ENCODE data around the gene SPATA12. TPM values are rescaled to one million over a fixed set of nuclear protein-coding genes. Genes with fewer than 3 reads are reported as not detected.
A peak's percentile ranks its signal among the peaks of the same experiment; 100 is the strongest.

Gene SPATA12
- polyA plus RNA-seq, 1 donor = not detected

DNA sequence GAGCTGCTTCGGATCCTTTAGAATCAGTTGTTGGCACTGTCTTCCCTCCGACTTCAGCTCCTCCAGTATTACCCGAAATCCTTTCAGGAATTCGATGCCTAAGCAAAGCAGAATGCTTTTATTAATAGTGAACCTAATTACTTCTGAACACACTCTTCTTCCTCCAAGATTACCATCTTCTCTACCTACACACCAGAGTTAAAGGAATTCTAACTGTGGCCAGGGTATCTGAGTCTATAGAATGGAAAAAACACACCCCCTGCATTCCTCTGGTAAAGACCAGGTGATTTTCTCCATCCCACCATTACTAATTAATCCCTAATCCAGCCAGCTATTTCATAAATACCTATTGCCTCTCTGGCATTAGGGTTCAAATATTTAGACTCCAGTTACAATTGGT, 49.8 kb downstream of the SPATA12 start:
- Histone ChIP-seq H3K4me3 (ENCODE audit: low read length) (no peak overlapping the region), H3K27ac (ENCODE audit: low read length) (no peak overlapping the region), H3K36me3 (ENCODE audit: control insufficient read depth, insufficient read depth, low read length) (peaks cover 3% of the 10 kb centered on the region), H3K4me1 (ENCODE audit: control insufficient read depth, insufficient read depth, low read length) (no peaks in the 10 kb centered on the region), H3K27me3 (ENCODE audit: control insufficient read depth, insufficient read depth, low read length) (no peaks in the 10 kb centered on the region), H3K9me3 (ENCODE audit: control insufficient read depth, low read depth, low read length) (no peaks in the 10 kb centered on the region)
- no peak for DNase-seq
- no CpG with 5 or more reads among the region's 4 CpGs for WGBS (ENCODE audit: insufficient coverage, low lambda C conversion rate)

DNA sequence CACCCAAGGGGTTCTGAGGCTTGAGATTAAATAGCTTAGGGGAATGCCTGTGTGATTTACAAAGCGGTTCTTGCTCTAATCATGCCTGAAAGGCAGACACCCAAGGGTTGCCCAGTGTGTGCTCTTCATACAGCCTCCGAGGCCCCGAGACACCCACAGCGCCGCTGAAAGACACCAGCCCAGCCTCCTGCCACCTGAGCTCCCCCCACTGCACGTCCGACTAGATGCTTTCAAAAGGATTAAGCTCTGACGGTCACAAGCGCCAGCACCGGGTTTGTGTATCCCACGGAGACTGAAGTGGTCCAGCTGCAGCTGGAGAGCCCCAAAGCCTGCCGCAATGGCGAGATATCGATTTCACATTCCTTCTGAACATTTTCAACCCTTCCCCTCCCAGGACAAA, 50.3 kb downstream of the SPATA12 start:
- peaks cover 3% of the 10 kb centered on the region for H3K36me3 ChIP-seq (ENCODE audit: control insufficient read depth, insufficient read depth, low read length)
- H3K4me1 ChIP-seq (ENCODE audit: control insufficient read depth, insufficient read depth, low read length) = no peaks in the 10 kb centered on the region
- DNase-seq = no peak
- H3K9me3 ChIP-seq (ENCODE audit: control insufficient read depth, low read depth, low read length) = no peaks in the 10 kb centered on the region
- WGBS (ENCODE audit: insufficient coverage, low lambda C conversion rate) = 100% methylated on average over 1 of the region's 14 CpGs
- no peaks in the 10 kb centered on the region for H3K27me3 ChIP-seq (ENCODE audit: control insufficient read depth, insufficient read depth, low read length)
- H3K27ac ChIP-seq (ENCODE audit: low read length) = no peak overlapping the region
- no peak overlapping the region for H3K4me3 ChIP-seq (ENCODE audit: low read length)

DNA sequence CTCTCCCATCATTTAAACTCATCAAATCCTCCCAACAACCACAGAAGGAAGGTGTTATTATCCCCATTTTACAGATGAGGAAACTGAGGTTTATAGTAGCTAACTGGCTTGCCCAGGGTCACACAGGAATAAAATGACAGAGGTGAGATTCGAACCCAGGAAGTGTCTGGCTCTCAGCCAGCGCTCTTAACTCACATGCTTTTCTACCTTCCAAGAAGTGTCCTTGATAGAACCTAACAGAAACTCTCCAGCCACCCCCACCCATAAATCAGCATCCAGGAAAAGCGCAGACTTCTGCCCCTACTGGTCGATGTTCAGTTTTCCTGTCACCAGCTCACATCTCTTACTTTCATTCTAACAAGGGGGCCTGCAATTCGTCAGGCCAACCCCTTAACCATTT, 51.7 kb downstream of the SPATA12 start:
- H3K9me3 ChIP-seq (ENCODE audit: control insufficient read depth, low read depth, low read length) = no peaks in the 10 kb centered on the region
- H3K27ac ChIP-seq (ENCODE audit: low read length) = no peak overlapping the region
- no peak overlapping the region for H3K4me3 ChIP-seq (ENCODE audit: low read length)
- DNase-seq = no peak
- no peaks in the 10 kb centered on the region for H3K27me3 ChIP-seq (ENCODE audit: control insufficient read depth, insufficient read depth, low read length)
- peaks cover 3% of the 10 kb centered on the region for H3K36me3 ChIP-seq (ENCODE audit: control insufficient read depth, insufficient read depth, low read length)
- WGBS (ENCODE audit: insufficient coverage, low lambda C conversion rate) = no CpG with 5 or more reads among the region's 5 CpGs
- H3K4me1 ChIP-seq (ENCODE audit: control insufficient read depth, insufficient read depth, low read length) = no peaks in the 10 kb centered on the region

DNA sequence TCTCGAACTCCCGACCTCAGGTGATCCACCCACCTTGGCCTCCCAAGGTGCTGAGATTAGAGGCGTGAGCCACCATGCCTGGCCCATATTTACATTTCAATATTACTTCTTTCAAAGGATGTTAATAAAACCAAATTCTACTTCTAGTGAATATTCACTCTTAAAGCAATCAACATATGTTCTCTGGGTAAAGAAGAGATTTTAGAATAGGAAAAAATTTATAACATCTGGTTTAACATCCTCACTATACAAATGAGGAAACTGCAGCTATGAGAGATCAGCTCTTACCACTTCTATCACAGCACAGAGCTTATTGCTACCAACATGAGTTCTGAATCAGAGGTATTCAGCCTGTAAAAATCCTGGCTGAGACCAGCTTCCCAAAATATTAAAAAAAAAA, 56.0 kb downstream of the SPATA12 start:
- no CpG with 5 or more reads among the region's 3 CpGs for WGBS (ENCODE audit: insufficient coverage, low lambda C conversion rate)
- H3K9me3 ChIP-seq (ENCODE audit: control insufficient read depth, low read depth, low read length) = no peaks in the 10 kb centered on the region
- no peaks in the 10 kb centered on the region for H3K36me3 ChIP-seq (ENCODE audit: control insufficient read depth, insufficient read depth, low read length)
- no peak overlapping the region for H3K4me3 ChIP-seq (ENCODE audit: low read length)
- H3K27ac ChIP-seq (ENCODE audit: low read length) = no peak overlapping the region
- H3K4me1 ChIP-seq (ENCODE audit: control insufficient read depth, insufficient read depth, low read length) = no peaks in the 10 kb centered on the region
- DNase-seq = no peak
- no peaks in the 10 kb centered on the region for H3K27me3 ChIP-seq (ENCODE audit: control insufficient read depth, insufficient read depth, low read length)

DNA sequence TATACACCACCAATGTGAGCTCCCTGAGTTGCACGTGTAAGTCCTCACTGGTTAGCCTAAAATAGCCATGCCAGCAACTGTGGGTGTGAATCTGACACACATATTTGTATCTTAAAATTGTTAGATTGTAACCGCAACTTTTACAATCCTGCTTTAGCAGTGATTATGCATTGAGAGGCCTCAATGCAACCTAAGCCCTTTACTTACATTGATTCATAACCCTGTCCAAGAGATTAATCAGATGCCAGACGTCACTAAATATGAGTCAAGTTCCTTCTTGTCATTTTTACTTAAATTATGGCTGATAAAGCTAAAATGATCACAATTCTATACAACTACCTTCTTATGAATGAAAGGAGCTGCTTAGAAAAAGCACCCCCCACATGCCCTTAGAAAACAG, 57.8 kb downstream of the SPATA12 start:
- H3K9me3 ChIP-seq (ENCODE audit: control insufficient read depth, low read depth, low read length) = no peaks in the 10 kb centered on the region
- H3K4me3 ChIP-seq (ENCODE audit: low read length) = no peak overlapping the region
- no peaks in the 10 kb centered on the region for H3K27me3 ChIP-seq (ENCODE audit: control insufficient read depth, insufficient read depth, low read length)
- H3K27ac ChIP-seq (ENCODE audit: low read length) = no peak overlapping the region
- 0% methylated on average over 1 of the region's 3 CpGs for WGBS (ENCODE audit: insufficient coverage, low lambda C conversion rate)
- H3K36me3 ChIP-seq (ENCODE audit: control insufficient read depth, insufficient read depth, low read length) = no peaks in the 10 kb centered on the region
- no peaks in the 10 kb centered on the region for H3K4me1 ChIP-seq (ENCODE audit: control insufficient read depth, insufficient read depth, low read length)
- no peak for DNase-seq

DNA sequence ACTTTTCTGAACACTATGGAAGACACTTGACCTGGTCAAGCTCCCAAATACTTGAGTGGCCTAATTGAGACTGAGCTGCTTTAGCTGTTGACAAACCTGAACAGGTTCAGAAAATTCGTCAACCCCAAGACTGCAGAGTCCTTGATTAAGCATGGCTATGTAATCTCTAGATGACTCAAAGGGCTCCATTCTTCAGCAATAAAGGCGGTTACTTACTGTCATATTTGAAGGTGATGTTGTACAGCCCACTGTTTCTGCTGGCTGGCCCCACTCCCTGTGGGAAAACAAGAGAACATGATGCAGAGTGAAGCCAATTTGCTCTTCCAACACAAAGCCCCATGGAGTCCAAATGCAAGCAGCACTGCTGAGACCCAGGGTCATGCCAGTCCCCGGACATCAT, 59.6 kb downstream of the SPATA12 start:
- peak overlapping the region; percentile 17 for H3K27ac ChIP-seq (ENCODE audit: low read length)
- WGBS (ENCODE audit: insufficient coverage, low lambda C conversion rate) = no CpG with 5 or more reads among the region's 3 CpGs
- no peaks in the 10 kb centered on the region for H3K4me1 ChIP-seq (ENCODE audit: control insufficient read depth, insufficient read depth, low read length)

DNA sequence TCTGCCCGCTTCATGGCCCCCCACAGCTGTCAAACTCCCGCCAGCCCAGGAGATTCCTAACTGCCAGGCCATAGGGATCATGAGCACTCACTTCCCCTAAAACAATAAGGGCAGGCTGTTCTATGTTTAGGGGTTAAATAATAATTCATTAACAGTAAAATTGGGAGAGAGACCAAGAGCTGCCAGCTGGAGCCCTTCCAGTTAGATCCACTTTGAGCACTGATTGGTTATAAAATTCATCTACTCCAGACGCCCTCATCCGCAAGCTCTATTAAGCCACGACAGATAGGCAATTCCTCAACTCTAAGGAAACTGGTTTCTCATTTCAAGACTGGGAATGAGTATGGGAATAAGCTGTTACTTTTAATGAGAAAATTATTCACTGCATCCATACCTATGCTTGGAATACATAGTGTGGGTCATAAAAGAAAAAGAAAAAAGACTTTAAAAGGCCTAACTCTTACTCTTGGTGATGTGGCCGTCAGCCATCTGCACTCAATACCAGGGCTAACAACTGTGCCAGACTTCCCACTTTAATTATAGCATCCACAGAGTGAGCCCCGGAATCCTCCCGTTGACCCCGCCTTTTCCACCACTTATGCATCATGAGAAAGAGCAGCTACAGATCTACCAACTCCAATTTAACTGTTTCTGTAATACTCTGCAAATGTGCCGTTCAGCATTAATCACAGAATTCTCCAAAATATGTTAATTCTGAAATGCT, 60.1 kb downstream of the SPATA12 start:
- Histone ChIP-seq H3K4me1 (ENCODE audit: control insufficient read depth, insufficient read depth, low read length) (no peaks in the 10 kb centered on the region), H3K27me3 (ENCODE audit: control insufficient read depth, insufficient read depth, low read length) (no peaks in the 10 kb centered on the region), H3K27ac (ENCODE audit: low read length) (peak overlapping the region; percentile 17), H3K9me3 (ENCODE audit: control insufficient read depth, low read depth, low read length) (no peaks in the 10 kb centered on the region), H3K36me3 (ENCODE audit: control insufficient read depth, insufficient read depth, low read length) (no peaks in the 10 kb centered on the region), H3K4me3 (ENCODE audit: low read length) (no peak overlapping the region)
- WGBS (ENCODE audit: insufficient coverage, low lambda C conversion rate) = no CpG with 5 or more reads among the region's 10 CpGs
- no peak for DNase-seq

More for the DNA sequence above, 59.6 kb downstream of the SPATA12 start:
- H3K36me3 ChIP-seq (ENCODE audit: control insufficient read depth, insufficient read depth, low read length) = no peaks in the 10 kb centered on the region
- DNase-seq = no peak
- no peaks in the 10 kb centered on the region for H3K27me3 ChIP-seq (ENCODE audit: control insufficient read depth, insufficient read depth, low read length)
- no peak overlapping the region for H3K4me3 ChIP-seq (ENCODE audit: low read length)
- H3K9me3 ChIP-seq (ENCODE audit: control insufficient read depth, low read depth, low read length) = no peaks in the 10 kb centered on the region

Other genes with a start within 250 kb of the SPATA12 start
- 5.0 TPM for gene IL17RD, start 104.7 kb downstream of the SPATA12 start, polyA plus RNA-seq
- 1.5 TPM for gene HESX1, start 139.3 kb downstream of the SPATA12 start, polyA plus RNA-seq
- gene APPL1, start 167.1 kb downstream of the SPATA12 start, polyA plus RNA-seq = 31.7 TPM
- 0.78 TPM for gene ASB14, start 232.0 kb downstream of the SPATA12 start, polyA plus RNA-seq